Kidney epithelial cell (primary cell): ENCODE data around the gene RASSF3. TPM values are rescaled to one million over a fixed set of nuclear protein-coding genes. Genes with fewer than 3 reads are reported as not detected.

Experiments
- DNase-seq: peaks from one replicate; pipeline ENCODE4 v3.0.0-alpha.2; 2010; ENCODE audit warnings: low read depth
- H3K27me3 ChIP-seq: 2 replicates; pipeline ENCODE4 v1.6.0; 2011; ENCODE audit warnings: low read length; ENCODE audit not compliant: control insufficient read depth, insufficient read depth
- H3K36me3 ChIP-seq: 2 replicates; pipeline ENCODE4 v1.5.1; 2011; ENCODE audit warnings: low read length; ENCODE audit not compliant: control insufficient read depth, insufficient read depth
- H3K4me3 ChIP-seq: 2 replicates; pipeline ENCODE4 v1.5.1; 2011; ENCODE audit warnings: low read depth, mild to moderate bottlenecking, control low read depth, low read length
- total RNA-seq: library from RNA; depleted of rRNA; stranded (reverse); fragments of >200 nt; gene quantifications from 2 replicates; pipeline ENCODE4 v1.2.3, GENCODE V29; 2015
- TF ChIP-seq, protein P1 (sequence below): IDR thresholded peaks from 2 replicates; pipeline ENCODE4 v1.5.1; 2011; ENCODE audit warnings: mild to moderate bottlenecking, moderate library complexity, low read length, control low read depth, inconsistent platforms; ENCODE audit not compliant: insufficient read depth, poor library complexity, severe bottlenecking

The RASSF3 gene
- total RNA-seq, 1 donor from 2014 or later, result 25.7 TPM

DNA sequence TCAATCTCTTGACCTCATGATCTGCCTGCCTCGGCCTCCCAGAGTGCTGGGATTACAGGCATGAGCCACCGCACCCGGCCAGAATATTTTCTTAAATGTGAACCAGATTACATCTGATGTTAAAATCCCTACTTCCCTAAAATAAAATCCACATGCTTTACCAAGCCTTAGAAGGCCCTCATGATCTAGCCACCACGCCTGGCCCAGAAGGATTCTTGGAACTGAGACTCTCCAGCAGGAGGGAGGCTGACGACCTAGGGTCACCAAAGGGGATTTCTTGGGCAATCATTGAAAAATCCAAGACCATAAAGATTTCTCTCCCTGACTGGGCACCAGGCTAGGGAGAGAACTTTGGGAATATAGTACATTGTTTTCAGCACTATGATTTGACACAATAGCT, 25.2 kb upstream of the RASSF3 start:
- DNase-seq, result no peak
- Histone ChIP-seq H3K27me3 (no peaks in the 10 kb centered on the region), H3K36me3 (no peaks in the 10 kb centered on the region), H3K4me3 (no peak overlapping the region)
- TF ChIP-seq, protein P1, sequence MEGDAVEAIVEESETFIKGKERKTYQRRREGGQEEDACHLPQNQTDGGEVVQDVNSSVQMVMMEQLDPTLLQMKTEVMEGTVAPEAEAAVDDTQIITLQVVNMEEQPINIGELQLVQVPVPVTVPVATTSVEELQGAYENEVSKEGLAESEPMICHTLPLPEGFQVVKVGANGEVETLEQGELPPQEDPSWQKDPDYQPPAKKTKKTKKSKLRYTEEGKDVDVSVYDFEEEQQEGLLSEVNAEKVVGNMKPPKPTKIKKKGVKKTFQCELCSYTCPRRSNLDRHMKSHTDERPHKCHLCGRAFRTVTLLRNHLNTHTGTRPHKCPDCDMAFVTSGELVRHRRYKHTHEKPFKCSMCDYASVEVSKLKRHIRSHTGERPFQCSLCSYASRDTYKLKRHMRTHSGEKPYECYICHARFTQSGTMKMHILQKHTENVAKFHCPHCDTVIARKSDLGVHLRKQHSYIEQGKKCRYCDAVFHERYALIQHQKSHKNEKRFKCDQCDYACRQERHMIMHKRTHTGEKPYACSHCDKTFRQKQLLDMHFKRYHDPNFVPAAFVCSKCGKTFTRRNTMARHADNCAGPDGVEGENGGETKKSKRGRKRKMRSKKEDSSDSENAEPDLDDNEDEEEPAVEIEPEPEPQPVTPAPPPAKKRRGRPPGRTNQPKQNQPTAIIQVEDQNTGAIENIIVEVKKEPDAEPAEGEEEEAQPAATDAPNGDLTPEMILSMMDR, result no peak

GRCh38 chr12:64587447-64587846, 22.8 kb upstream of the RASSF3 start:
- TF ChIP-seq, protein P1, result no peak
- Histone ChIP-seq H3K4me3 (no peak overlapping the region), H3K36me3 (no peaks in the 10 kb centered on the region), H3K27me3 (no peaks in the 10 kb centered on the region)
- DNase-seq, result no peak

DNA sequence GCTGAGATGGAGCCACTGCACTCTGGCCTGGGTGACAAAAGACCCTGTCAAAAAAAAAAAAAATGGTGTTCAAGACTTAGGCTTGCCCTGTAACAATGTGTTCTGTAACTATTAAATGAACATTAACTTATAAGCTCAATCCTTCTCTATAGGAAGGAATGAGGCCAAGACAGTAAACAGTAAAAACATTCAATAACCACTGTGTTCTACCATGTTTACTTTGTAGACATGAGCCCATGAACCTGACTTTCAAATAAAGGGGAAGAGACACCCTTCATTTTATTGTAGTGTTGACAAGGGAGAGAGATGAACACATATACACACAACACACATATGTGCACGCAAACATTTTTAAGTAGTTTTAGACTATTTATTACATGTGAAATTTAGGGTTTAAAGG, 20.1 kb upstream of the RASSF3 start:
- TF ChIP-seq, protein P1, result no peak
- no peak overlapping the region for H3K4me3 ChIP-seq
- DNase-seq, result no peak
- H3K27me3 ChIP-seq, result no peaks in the 10 kb centered on the region
- no peaks in the 10 kb centered on the region for H3K36me3 ChIP-seq

GRCh38 chr12:64595863-64596793, 14.2 kb upstream of the RASSF3 start:
- Histone ChIP-seq H3K27me3 (no peaks in the 10 kb centered on the region), H3K4me3 (no peak overlapping the region), H3K36me3 (no peaks in the 10 kb centered on the region)
- TF ChIP-seq, protein P1, result no peak
- no peak for DNase-seq

GRCh38 chr12:64598831-64599230, 11.5 kb upstream of the RASSF3 start:
- H3K4me3 ChIP-seq, result no peak overlapping the region
- TF ChIP-seq, protein P1, result no peak
- no peaks in the 10 kb centered on the region for H3K27me3 ChIP-seq
- no peak for DNase-seq
- H3K36me3 ChIP-seq, result no peaks in the 10 kb centered on the region
